Neural progenitor cell (in vitro differentiated cells): ENCODE data around the gene THRAP3. TPM values are rescaled to one million over a fixed set of nuclear protein-coding genes. Genes with fewer than 3 reads are reported as not detected.

ENCODE experiments used
- DNase-seq: peaks from one replicate; pipeline ENCODE4 v3.0.0-alpha.2; 2016; ENCODE audit warnings: low spot score
- H2AFZ ChIP-seq: fragments of 200-600 bp; sonication (generic); replicated peaks from 2 replicates; pipeline ENCODE4 v1.6.1; 2016; ENCODE audit warnings: antibody characterized with exemption
- H3F3A ChIP-seq: fragments of 200-600 bp; sonication (generic); 2 replicates; pipeline ENCODE4 v1.6.1; 2016; ENCODE audit warnings: antibody characterized with exemption, low read depth
- H3K27ac ChIP-seq: fragments of 200-600 bp; sonication (generic); 2 replicates; pipeline ENCODE4 v1.5.1; 2016; ENCODE audit warnings: mild to moderate bottlenecking
- H3K27me3 ChIP-seq: fragments of 200-600 bp; sonication (generic); 2 replicates; pipeline ENCODE4 v1.6.1; 2016; ENCODE audit warnings: mild to moderate bottlenecking, moderate library complexity
- H3K36me3 ChIP-seq: fragments of 200-600 bp; sonication (generic); 2 replicates; pipeline ENCODE4 v1.5.1; 2016
- H3K4me1 ChIP-seq: fragments of 200-600 bp; sonication (generic); 2 replicates; pipeline ENCODE4 v1.6.1; 2016; ENCODE audit warnings: mixed run types
- H3K4me2 ChIP-seq: fragments of 200-600 bp; sonication (generic); 2 replicates; pipeline ENCODE4 v1.6.1; 2016
- H3K4me3 ChIP-seq: fragments of 200-600 bp; sonication (generic); 2 replicates; pipeline ENCODE4 v1.5.1; 2016
- H3K79me2 ChIP-seq: fragments of 200-600 bp; sonication (generic); 2 replicates; pipeline ENCODE4 v1.6.1; 2016; ENCODE audit warnings: low read depth
- H3K9ac ChIP-seq: fragments of 200-600 bp; sonication (generic); 2 replicates; pipeline ENCODE4 v1.6.1; 2016
- H3K9me3 ChIP-seq: fragments of 200-600 bp; sonication (generic); 2 replicates; pipeline ENCODE4 v1.5.1; 2016; ENCODE audit warnings: low read depth
- H4K20me1 ChIP-seq: fragments of 200-600 bp; sonication (generic); 2 replicates; pipeline ENCODE4 v1.6.1; 2016; ENCODE audit warnings: low read depth
- H3K27ac Mint-ChIP-seq: 3 replicates; pipeline ENCODE4 v1.8.0; 2021; ENCODE audit warnings: mixed read lengths
- H3K27me3 Mint-ChIP-seq: 2 replicates; pipeline ENCODE4 v1.8.0; 2022; ENCODE audit warnings: low read depth, mild to moderate bottlenecking, inconsistent platforms, moderate library complexity, mixed read lengths; ENCODE audit not compliant: insufficient read depth
- H3K36me3 Mint-ChIP-seq: 3 replicates; pipeline ENCODE4 v1.8.0; 2021; ENCODE audit warnings: mixed read lengths
- H3K4me1 Mint-ChIP-seq: 3 replicates; pipeline ENCODE4 v1.8.0; 2021; ENCODE audit warnings: mixed read lengths
- H3K4me3 Mint-ChIP-seq: 3 replicates; pipeline ENCODE4 v1.8.0; 2021; ENCODE audit warnings: mild to moderate bottlenecking, moderate library complexity, mixed read lengths
- H3K9me3 Mint-ChIP-seq: 3 replicates; pipeline ENCODE4 v1.8.0; 2020; ENCODE audit warnings: mixed read lengths
- EZH2 ChIP-seq: fragments of 200-600 bp; sonication (generic); IDR thresholded peaks from 2 replicates; pipeline ENCODE4 v1.6.1; 2017; ENCODE audit warnings: antibody characterized with exemption, mild to moderate bottlenecking, moderate library complexity
- EZH2phosphoT487 ChIP-seq: fragments of 200-600 bp; sonication (generic); IDR thresholded peaks from 2 replicates; pipeline ENCODE4 v1.6.1; 2017; ENCODE audit warnings: antibody characterized with exemption
- total RNA-seq: library from RNA; depleted of rRNA; stranded (reverse); fragments of >200 nt; gene quantifications from 2 replicates; pipeline ENCODE4 v1.2.3, GENCODE V29; 2015; ENCODE audit warnings: low replicate concordance
- TF ChIP-seq, protein P1 (sequence below): fragments of 200-600 bp; sonication (generic); IDR thresholded peaks from 2 replicates; pipeline ENCODE4 v1.5.1; 2017; ENCODE audit warnings: antibody characterized with exemption, mild to moderate bottlenecking

The THRAP3 gene
- total RNA-seq, 1 donor from 2014 or later, result 138 TPM

DNA sequence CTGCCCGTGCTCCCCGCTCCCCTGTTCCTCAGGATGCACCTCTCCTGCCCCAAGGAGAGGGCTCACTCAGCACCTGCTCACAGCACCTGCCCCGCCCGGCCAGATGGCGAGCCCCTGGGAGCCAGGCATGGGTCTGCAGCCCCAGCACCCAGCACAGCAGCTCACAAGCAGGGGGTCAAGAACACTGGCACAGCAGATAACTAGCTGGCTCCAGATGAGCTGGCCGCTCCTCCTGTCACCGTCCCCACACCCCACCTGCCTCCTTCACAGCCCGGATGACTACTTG, 120.1 kb downstream of the THRAP3 start:
- Mint-ChIP-seq H3K27ac (no peak overlapping the region), H3K4me1 (no peaks in the 10 kb centered on the region), H3K4me3 (no peak overlapping the region), H3K9me3 (no peaks in the 10 kb centered on the region), H3K27me3 (peaks cover 4% of the 10 kb centered on the region), H3K36me3 (peaks cover 19% of the 10 kb centered on the region)
- Histone ChIP-seq H3K27me3 (no peaks in the 10 kb centered on the region), H2AFZ (no peak overlapping the region), H3K9me3 (no peaks in the 10 kb centered on the region), H3K4me2 (no peak overlapping the region), H3K4me3 (no peak overlapping the region), H3K79me2 (no peaks in the 10 kb centered on the region), H3K27ac (no peak overlapping the region), H3K4me1 (no peaks in the 10 kb centered on the region), H3F3A (no peaks in the 10 kb centered on the region), H3K9ac (no peak overlapping the region), H4K20me1 (no peaks in the 10 kb centered on the region), H3K36me3 (no peaks in the 10 kb centered on the region)
- TF ChIP-seq EZH2phosphoT487, result no peak
- TF ChIP-seq, protein P1, sequence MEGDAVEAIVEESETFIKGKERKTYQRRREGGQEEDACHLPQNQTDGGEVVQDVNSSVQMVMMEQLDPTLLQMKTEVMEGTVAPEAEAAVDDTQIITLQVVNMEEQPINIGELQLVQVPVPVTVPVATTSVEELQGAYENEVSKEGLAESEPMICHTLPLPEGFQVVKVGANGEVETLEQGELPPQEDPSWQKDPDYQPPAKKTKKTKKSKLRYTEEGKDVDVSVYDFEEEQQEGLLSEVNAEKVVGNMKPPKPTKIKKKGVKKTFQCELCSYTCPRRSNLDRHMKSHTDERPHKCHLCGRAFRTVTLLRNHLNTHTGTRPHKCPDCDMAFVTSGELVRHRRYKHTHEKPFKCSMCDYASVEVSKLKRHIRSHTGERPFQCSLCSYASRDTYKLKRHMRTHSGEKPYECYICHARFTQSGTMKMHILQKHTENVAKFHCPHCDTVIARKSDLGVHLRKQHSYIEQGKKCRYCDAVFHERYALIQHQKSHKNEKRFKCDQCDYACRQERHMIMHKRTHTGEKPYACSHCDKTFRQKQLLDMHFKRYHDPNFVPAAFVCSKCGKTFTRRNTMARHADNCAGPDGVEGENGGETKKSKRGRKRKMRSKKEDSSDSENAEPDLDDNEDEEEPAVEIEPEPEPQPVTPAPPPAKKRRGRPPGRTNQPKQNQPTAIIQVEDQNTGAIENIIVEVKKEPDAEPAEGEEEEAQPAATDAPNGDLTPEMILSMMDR, result no peak
- no peak for TF ChIP-seq EZH2
- DNase-seq, result no peak

DNA sequence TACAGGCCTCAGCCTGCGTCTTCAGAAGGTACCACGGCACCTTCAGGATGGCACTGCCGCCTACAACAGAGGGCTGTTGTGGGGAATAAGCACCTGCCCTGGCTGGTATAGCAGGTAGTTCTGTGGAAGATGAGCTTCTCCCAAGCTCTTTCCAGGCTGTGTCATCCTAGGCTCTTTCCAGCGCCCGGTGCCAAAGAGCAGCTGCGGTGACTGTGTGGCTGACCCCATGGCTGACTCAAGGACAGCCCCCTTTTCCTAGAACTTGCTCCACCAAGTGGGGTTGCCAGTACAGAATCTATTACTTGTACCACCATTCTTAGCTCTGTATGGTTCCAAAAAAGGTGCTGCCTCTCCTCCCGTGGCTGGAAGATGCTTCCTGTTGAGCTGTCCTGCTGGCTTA, 121.1 kb downstream of the THRAP3 start:
- Mint-ChIP-seq H3K27ac (no peak overlapping the region), H3K27me3 (peaks cover 4% of the 10 kb centered on the region), H3K4me3 (no peak overlapping the region), H3K4me1 (peaks cover 3% of the 10 kb centered on the region), H3K36me3 (peaks cover 19% of the 10 kb centered on the region), H3K9me3 (no peaks in the 10 kb centered on the region)
- TF ChIP-seq EZH2phosphoT487 (no peak), EZH2 (no peak)
- TF ChIP-seq, protein P1, result no peak
- Histone ChIP-seq H3K4me3 (no peak overlapping the region), H3K27me3 (no peaks in the 10 kb centered on the region), H3K9ac (no peak overlapping the region), H3K36me3 (no peaks in the 10 kb centered on the region), H3K27ac (no peak overlapping the region), H3K79me2 (no peaks in the 10 kb centered on the region), H3K4me1 (no peaks in the 10 kb centered on the region), H4K20me1 (no peaks in the 10 kb centered on the region), H3K4me2 (no peak overlapping the region), H3F3A (no peaks in the 10 kb centered on the region), H3K9me3 (no peaks in the 10 kb centered on the region), H2AFZ (no peak overlapping the region)
- DNase-seq, result no peak

DNA sequence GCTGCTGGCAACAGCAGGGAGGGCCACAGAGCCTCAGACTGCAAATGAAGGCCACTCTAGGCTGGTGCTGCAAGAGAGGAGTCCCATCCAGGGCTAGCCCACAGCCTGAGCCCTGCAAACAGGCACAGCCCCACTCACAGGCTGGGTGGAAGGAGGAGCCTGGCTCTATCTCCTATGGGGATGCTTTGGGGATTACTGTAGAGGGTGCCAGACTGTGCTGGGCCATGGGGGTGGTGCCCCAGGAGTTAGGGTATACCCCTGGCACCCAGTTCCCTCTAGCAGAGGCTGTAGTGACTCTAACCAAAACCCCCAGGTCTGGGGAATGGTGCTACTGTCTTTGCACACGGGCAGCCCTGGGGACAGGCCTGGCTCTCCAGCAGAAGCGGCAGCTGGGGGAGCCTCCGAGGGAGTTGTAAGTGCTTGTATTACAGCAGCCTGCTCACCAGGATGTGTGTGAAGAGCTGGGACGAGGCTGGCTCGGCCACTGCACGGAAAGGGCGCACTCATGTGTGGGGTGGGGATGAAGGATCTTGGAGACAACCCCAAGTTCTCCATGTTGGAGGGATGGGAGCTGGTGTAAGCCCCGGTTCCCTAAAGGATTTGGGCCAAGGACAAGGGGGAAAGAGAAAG, 122.6 kb downstream of the THRAP3 start:
- no peak overlapping the region for H3K4me3 ChIP-seq

More for the DNA sequence above, 122.6 kb downstream of the THRAP3 start:
- H2AFZ ChIP-seq, result no peak overlapping the region
- H3K4me2 ChIP-seq, result no peak overlapping the region
- peaks cover 15% of the 10 kb centered on the region for H3K4me1 Mint-ChIP-seq
- H3K27ac ChIP-seq, result no peak overlapping the region
- TF ChIP-seq EZH2, result no peak
- TF ChIP-seq, protein P1, result no peak
- TF ChIP-seq EZH2phosphoT487, result no peak
- H3K36me3 ChIP-seq, result no peaks in the 10 kb centered on the region
- H3K4me3 Mint-ChIP-seq, result no peak overlapping the region
- no peak overlapping the region for H3K9ac ChIP-seq
- H3K27ac Mint-ChIP-seq, result no peak overlapping the region
- H3K4me1 ChIP-seq, result peaks cover 11% of the 10 kb centered on the region
- no peaks in the 10 kb centered on the region for H3K79me2 ChIP-seq
- no peaks in the 10 kb centered on the region for H3K27me3 ChIP-seq
- peaks cover 18% of the 10 kb centered on the region for H3K36me3 Mint-ChIP-seq
- no peaks in the 10 kb centered on the region for H3K9me3 Mint-ChIP-seq
- H3K27me3 Mint-ChIP-seq, result peaks cover 2% of the 10 kb centered on the region
- no peak for DNase-seq
- H3K9me3 ChIP-seq, result no peaks in the 10 kb centered on the region
- H4K20me1 ChIP-seq, result no peaks in the 10 kb centered on the region
- no peaks in the 10 kb centered on the region for H3F3A ChIP-seq
